Activated CD4-positive, alpha-beta T cell treated with anti-CD3 and anti-CD28 coated beads for 36 hours (primary cell): ENCODE data around the gene APBA1. TPM values are rescaled to one million over a fixed set of nuclear protein-coding genes. Genes with fewer than 3 reads are reported as not detected.

Source experiments
- ATAC-seq: fragments of 200-7000 bp; cut with Tn5 transposase; one replicate; pipeline ENCODE4 v1.10.0; 2021; ENCODE audit warnings: mild to moderate bottlenecking, moderate library complexity
- CTCF ChIA-PET: fragments of 350-600 bp; sonication (Branson Sonifier 250); formaldehyde crosslinking; loops from one replicate; lab custom pipeline; 2021; ENCODE audit warnings: antibody characterized with exemption; lab: Charles Lee
- POLR2A ChIA-PET: fragments of 350-600 bp; sonication (Branson Sonifier 250); formaldehyde crosslinking; loops from one replicate; lab custom pipeline; 2021; ENCODE audit warnings: antibody characterized with exemption, inconsistent platforms; lab: Charles Lee
- DNase-seq: peaks from one replicate; pipeline ENCODE4 v3.0.0-alpha.2; 2020
- H3K27ac Mint-ChIP-seq: one replicate; pipeline ENCODE4 v1.8.0; 2021; ENCODE audit warnings: mixed read lengths
- H3K27me3 Mint-ChIP-seq: one replicate; pipeline ENCODE4 v1.8.0; 2021; ENCODE audit warnings: mixed read lengths
- H3K36me3 Mint-ChIP-seq: one replicate; pipeline ENCODE4 v1.8.0; 2021; ENCODE audit warnings: low read depth, mixed read lengths
- H3K4me1 Mint-ChIP-seq: one replicate; pipeline ENCODE4 v1.8.0; 2021; ENCODE audit warnings: mixed read lengths
- H3K4me3 Mint-ChIP-seq: one replicate; pipeline ENCODE4 v1.8.0; 2021; ENCODE audit warnings: mild to moderate bottlenecking, moderate library complexity, mixed read lengths
- H3K9me3 Mint-ChIP-seq: one replicate; pipeline ENCODE4 v1.8.0; 2021; ENCODE audit warnings: low read depth, mixed read lengths
- intact Hi-C, 2 experiments: fragments of 100-400 bp; cut with DNase I in 1 of 2; cut with micrococcal nuclease in 1 of 2; formaldehyde crosslinking; loops; one replicate each; pipeline versions ENCODE4 v1.14.2 to v1.15.1; 2022 to 2024; cut with DNase I, micrococcal nuclease
- total RNA-seq, 2 experiments: library from RNA; stranded (reverse); gene quantifications; one replicate each; pipeline ENCODE4 v1.2.3, GENCODE V29; 2021

APBA1 gene
- total RNA-seq, 2 experiments from 2014 or later: 0.16 to 0.35 TPM

DNA sequence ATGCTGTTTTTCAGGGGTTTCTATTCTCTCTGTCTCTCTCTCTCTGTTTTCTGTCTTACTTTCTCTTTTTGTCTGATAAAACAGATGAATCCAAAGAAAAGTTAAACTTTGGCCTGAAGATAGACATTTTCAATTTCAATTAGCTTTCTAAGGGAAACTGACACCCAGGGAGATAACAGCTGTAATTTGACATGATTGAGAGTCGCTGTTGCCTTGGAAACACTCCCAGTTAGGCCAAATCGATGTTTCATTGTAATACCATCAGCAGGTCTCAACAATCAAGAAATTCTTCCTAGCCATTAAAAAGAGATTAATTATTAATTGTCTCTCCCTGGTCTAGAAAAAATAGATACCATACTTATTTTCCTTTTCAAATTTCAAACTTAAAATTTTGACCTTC is 294.2 kb downstream of the APBA1 start:
- Mint-ChIP-seq H3K27me3 (peaks cover 8% of the 10 kb centered on the region), H3K36me3 (no peaks in the 10 kb centered on the region), H3K9me3 (no peaks in the 10 kb centered on the region), H3K4me1 (no peaks in the 10 kb centered on the region), H3K4me3 (no peak overlapping the region), H3K27ac (no peak overlapping the region)
- ChIA-PET CTCF (no interaction called here), POLR2A (no interaction called here)
- DNase-seq (no peak), ATAC-seq (no peak)
- intact Hi-C loops: no loop called here

Other genes with a start within 250 kb of the APBA1 start
- gene PTAR1, start 87.6 kb upstream of the APBA1 start, total RNA-seq: 10 to 100 TPM; 35.2 to 37.1 TPM
- not detected for gene CFAP95, start 148.4 kb upstream of the APBA1 start, total RNA-seq